H9 (cell line): Measurements from ENCODE around the gene NUTM2D. TPM values are rescaled to one million over a fixed set of nuclear protein-coding genes. Genes with fewer than 3 reads are reported as not detected.
"Not testable (repeated sequence)": the region's sequence is repeated elsewhere in the genome, so short reads cannot be mapped to it uniquely, and the experiment has no call there.

Source experiments
- DNase-seq: peaks from one replicate; pipeline ENCODE4 v3.0.0-alpha.2; 2017
- H2AFZ ChIP-seq: one replicate; pipeline ENCODE4 v1.6.1; 2013; ENCODE audit warnings: mild to moderate bottlenecking, low read length, control low read depth, moderate library complexity
- H2AK5ac ChIP-seq: 2 replicates; pipeline ENCODE4 v1.6.1; 2013; ENCODE audit warnings: low read length, control low read depth, mixed read lengths; ENCODE audit not compliant: insufficient read length
- H2BK120ac ChIP-seq: one replicate; pipeline ENCODE4 v1.6.1; 2013; ENCODE audit warnings: low read depth, mild to moderate bottlenecking, low read length, control low read depth, inconsistent platforms; ENCODE audit not compliant: poor library complexity, severe bottlenecking
- H2BK12ac ChIP-seq: 2 replicates; pipeline ENCODE4 v1.6.1; 2013; ENCODE audit warnings: low read length, control low read depth, mixed read lengths, low read depth; ENCODE audit not compliant: insufficient read length
- H2BK15ac ChIP-seq: 2 replicates; pipeline ENCODE4 v1.6.1; 2013; ENCODE audit warnings: low read depth, low read length, control low read depth
- H2BK20ac ChIP-seq: one replicate; pipeline ENCODE4 v1.6.1; 2013; ENCODE audit warnings: low read depth, mild to moderate bottlenecking, low read length, control low read depth, inconsistent platforms; ENCODE audit not compliant: poor library complexity, severe bottlenecking
- H2BK5ac ChIP-seq: 2 replicates; pipeline ENCODE4 v1.6.1; 2013; ENCODE audit warnings: low read length, control low read depth, mixed read lengths; ENCODE audit not compliant: insufficient read length
- H3K14ac ChIP-seq: 2 replicates; pipeline ENCODE4 v1.6.1; 2013; ENCODE audit warnings: low read length, control low read depth; ENCODE audit not compliant: insufficient read depth
- H3K18ac ChIP-seq: 2 replicates; pipeline ENCODE4 v1.6.1; 2013; ENCODE audit warnings: low read depth, mild to moderate bottlenecking, mixed read lengths, low read length, control low read depth; ENCODE audit not compliant: insufficient read length
- H3K23ac ChIP-seq: 2 replicates; pipeline ENCODE4 v1.6.1; 2013; ENCODE audit warnings: low read length, control low read depth, mixed read lengths, low read depth; ENCODE audit not compliant: insufficient read length
- H3K23me2 ChIP-seq: 2 replicates; pipeline ENCODE4 v1.6.1; 2013; ENCODE audit warnings: low read depth, mild to moderate bottlenecking, mixed read lengths, low read length, control low read depth; ENCODE audit not compliant: insufficient read length, poor library complexity, severe bottlenecking
- H3K27ac ChIP-seq: 2 replicates; pipeline ENCODE4 v1.5.1; 2013; ENCODE audit warnings: low read length, control low read depth, mixed read lengths, low read depth; ENCODE audit not compliant: insufficient read length
- H3K27me3 ChIP-seq: 2 replicates; pipeline ENCODE4 v1.6.1; 2013; ENCODE audit warnings: low read length, control low read depth, inconsistent platforms; ENCODE audit not compliant: insufficient read depth
- H3K4ac ChIP-seq: 2 replicates; pipeline ENCODE4 v1.6.1; 2013; ENCODE audit warnings: low read depth, mild to moderate bottlenecking, control low read depth, inconsistent platforms, low read length, moderate library complexity
- H3K4me1 ChIP-seq: 2 replicates; pipeline ENCODE4 v1.6.1; 2013; ENCODE audit warnings: low read length, control low read depth, inconsistent platforms; ENCODE audit not compliant: insufficient read depth
- H3K4me2 ChIP-seq: 2 replicates; pipeline ENCODE4 v1.6.1; 2013; ENCODE audit warnings: low read length, control low read depth, mixed read lengths; ENCODE audit not compliant: insufficient read length, insufficient read depth
- H3K56ac ChIP-seq: 2 replicates; pipeline ENCODE4 v1.6.1; 2013; ENCODE audit warnings: low read depth, mild to moderate bottlenecking, mixed read lengths, low read length, control low read depth; ENCODE audit not compliant: insufficient read length
- H3K79me1 ChIP-seq: 2 replicates; pipeline ENCODE4 v1.6.1; 2013; ENCODE audit warnings: low read depth, mild to moderate bottlenecking, moderate library complexity, low read length, control low read depth, inconsistent platforms; ENCODE audit not compliant: insufficient read depth, poor library complexity, severe bottlenecking
- H3K79me2 ChIP-seq: 2 replicates; pipeline ENCODE4 v1.6.1; 2013; ENCODE audit warnings: low read length, control low read depth, inconsistent platforms; ENCODE audit not compliant: insufficient read depth
- H3K9ac ChIP-seq: 2 replicates; pipeline ENCODE4 v1.6.1; 2013; ENCODE audit warnings: low read length, control low read depth, mixed read lengths; ENCODE audit not compliant: insufficient read length; ENCODE audit errors: extremely low read depth
- H3K9me3 ChIP-seq: one replicate; pipeline ENCODE4 v1.6.1; 2013; ENCODE audit warnings: low read depth, low read length, inconsistent platforms; ENCODE audit not compliant: control insufficient read depth
- H3T11ph ChIP-seq: one replicate; pipeline ENCODE4 v1.6.1; 2013; ENCODE audit warnings: mild to moderate bottlenecking, low read length, control low read depth, inconsistent platforms
- H4K20me1 ChIP-seq: one replicate; pipeline ENCODE4 v1.6.1; 2013; ENCODE audit not compliant: control insufficient read depth, insufficient read length, insufficient read depth
- H4K5ac ChIP-seq: 2 replicates; pipeline ENCODE4 v1.6.1; 2013; ENCODE audit warnings: low read depth, mild to moderate bottlenecking, mixed read lengths, low read length, control low read depth; ENCODE audit not compliant: insufficient read length
- H4K8ac ChIP-seq: replicated peaks from 2 replicates; pipeline ENCODE4 v1.6.1; 2013; ENCODE audit warnings: low read length, control low read depth, mixed read lengths, low read depth; ENCODE audit not compliant: insufficient read length
- H4K91ac ChIP-seq: 2 replicates; pipeline ENCODE4 v1.6.1; 2013; ENCODE audit warnings: low read depth, mild to moderate bottlenecking, moderate library complexity, mixed read lengths, low read length, control low read depth; ENCODE audit not compliant: insufficient read length
- H3K27ac Mint-ChIP-seq, 3 experiments: 2 replicates in 2 of 3; 3 replicates in 1 of 3; pipeline ENCODE4 v1.8.0; 2020 to 2021; ENCODE audit warnings: mixed read lengths in 3 of 3, mild to moderate bottlenecking in 1 of 3, moderate library complexity in 1 of 3
- H3K27me3 Mint-ChIP-seq: 2 replicates; pipeline ENCODE4 v1.8.0; 2021; ENCODE audit warnings: low read depth, mild to moderate bottlenecking, moderate library complexity, mixed read lengths
- H3K36me3 Mint-ChIP-seq, 3 experiments: 2 replicates in 2 of 3; 3 replicates in 1 of 3; pipeline ENCODE4 v1.8.0; 2020 to 2021; ENCODE audit warnings: low read depth in 3 of 3, mixed read lengths in 3 of 3; ENCODE audit not compliant: insufficient read depth in 1 of 3
- H3K4me1 Mint-ChIP-seq, 2 experiments: 2 replicates each; pipeline ENCODE4 v1.8.0; 2020; ENCODE audit warnings: mixed read lengths in 2 of 2
- H3K4me3 Mint-ChIP-seq, 2 experiments: 2 replicates in 1 of 2; 3 replicates in 1 of 2; pipeline ENCODE4 v1.8.0; 2020 to 2021; ENCODE audit warnings: mild to moderate bottlenecking in 2 of 2, mixed read lengths in 2 of 2, moderate library complexity in 1 of 2
- H3K9me3 Mint-ChIP-seq, 2 experiments: 2 replicates in 1 of 2; 3 replicates in 1 of 2; pipeline ENCODE4 v1.8.0; 2020; ENCODE audit warnings: mild to moderate bottlenecking in 2 of 2, mixed read lengths in 2 of 2, moderate library complexity in 1 of 2
- CTCF ChIP-seq: fragments of 200-600 bp; sonication (generic); conservative IDR thresholded peaks from 3 replicates; pipeline ENCODE4 v1.8.0; 2021; ENCODE audit warnings: antibody characterized with exemption, mild to moderate bottlenecking
- WGBS: extraction: QIAGEN DNeasy Blood & Tissue Kit; methylation state at CpG from one replicate; pipeline ENCODE4 v1.1.7; 2013; ENCODE audit warnings: missing lambda C conversion rate, low lambda C conversion rate, mixed read lengths; ENCODE audit not compliant: insufficient read length; ENCODE audit errors: extremely low coverage; 5-methylcytosine and 5-hydroxymethylcytosine counted together
- total RNA-seq: library from RNA; stranded (reverse); gene quantifications from 2 replicates; pipeline ENCODE4 v1.2.1, GENCODE V29; 2021

Gene NUTM2D
- total RNA-seq, 1 experiment from 2014 or later, result 3.5 TPM

- not testable (repeated sequence) for H4K8ac ChIP-seq, H3K36me3 Mint-ChIP-seq, H3K27me3 ChIP-seq, H2BK5ac ChIP-seq, H2BK120ac ChIP-seq, H3K4me3 Mint-ChIP-seq, H3K23me2 ChIP-seq, H3K27ac Mint-ChIP-seq, H2AFZ ChIP-seq, H3K9ac ChIP-seq, H3K79me2 ChIP-seq, H3K56ac ChIP-seq, H3K27ac ChIP-seq, H3K4me1 Mint-ChIP-seq, H2BK12ac ChIP-seq, H2AK5ac ChIP-seq, H3K9me3 ChIP-seq, H3K14ac ChIP-seq, H4K5ac ChIP-seq, H2BK20ac ChIP-seq, H3T11ph ChIP-seq, H4K91ac ChIP-seq, H3K9me3 Mint-ChIP-seq, H3K18ac ChIP-seq, H4K20me1 ChIP-seq, H3K79me1 ChIP-seq, H3K4ac ChIP-seq, H3K27me3 Mint-ChIP-seq, DNase-seq, H3K4me2 ChIP-seq, H2BK15ac ChIP-seq, H3K4me1 ChIP-seq, H3K23ac ChIP-seq
- TF ChIP-seq CTCF, result peak; percentile 40; the same call in 2 of the 3 replicates
- no CpG with 5 or more reads among the region's 4 CpGs for WGBS
Measured at GRCh38 chr10:87379115-87379514, 21.6 kb downstream of the NUTM2D start.

- not testable (repeated sequence) for H2BK12ac ChIP-seq, H3K27me3 Mint-ChIP-seq, H3K9me3 ChIP-seq, H3K79me1 ChIP-seq, H3K4me2 ChIP-seq, H2AFZ ChIP-seq, H3K36me3 Mint-ChIP-seq, H4K8ac ChIP-seq, H3K27ac ChIP-seq, H2AK5ac ChIP-seq, H3K14ac ChIP-seq, H3K23ac ChIP-seq, H3K4me1 Mint-ChIP-seq, H3K56ac ChIP-seq, H3K23me2 ChIP-seq, H3K4me3 Mint-ChIP-seq, H3K4ac ChIP-seq, H2BK120ac ChIP-seq, H4K20me1 ChIP-seq, H2BK15ac ChIP-seq, H3K4me1 ChIP-seq, H4K5ac ChIP-seq, DNase-seq, H3K18ac ChIP-seq, H2BK20ac ChIP-seq, H3K9ac ChIP-seq, H4K91ac ChIP-seq, H3T11ph ChIP-seq, H3K9me3 Mint-ChIP-seq, H3K27me3 ChIP-seq, H3K79me2 ChIP-seq, H2BK5ac ChIP-seq
- peak overlapping the region in 1 of 3 experiments; percentile 62; a peak in 1 of 7 replicates for H3K27ac Mint-ChIP-seq
- WGBS, result no CpG with 5 or more reads among the region's 10 CpGs
Measured at GRCh38 chr10:87383149-87383857, 25.8 kb downstream of the NUTM2D start.
